Bladder microvascular endothelial cell (primary cell): ENCODE measurements around the gene FBN1. TPM values are rescaled to one million over a fixed set of nuclear protein-coding genes. Genes with fewer than 3 reads are reported as not detected.

Experiments used
- total RNA-seq: library from RNA; depleted of rRNA; stranded (reverse); fragments of >200 nt; gene quantifications from 2 replicates; pipeline ENCODE4 v1.2.3, GENCODE V29; 2014

Gene FBN1
- total RNA-seq = 88.4 and 123 TPM in 2 replicates

DNA sequence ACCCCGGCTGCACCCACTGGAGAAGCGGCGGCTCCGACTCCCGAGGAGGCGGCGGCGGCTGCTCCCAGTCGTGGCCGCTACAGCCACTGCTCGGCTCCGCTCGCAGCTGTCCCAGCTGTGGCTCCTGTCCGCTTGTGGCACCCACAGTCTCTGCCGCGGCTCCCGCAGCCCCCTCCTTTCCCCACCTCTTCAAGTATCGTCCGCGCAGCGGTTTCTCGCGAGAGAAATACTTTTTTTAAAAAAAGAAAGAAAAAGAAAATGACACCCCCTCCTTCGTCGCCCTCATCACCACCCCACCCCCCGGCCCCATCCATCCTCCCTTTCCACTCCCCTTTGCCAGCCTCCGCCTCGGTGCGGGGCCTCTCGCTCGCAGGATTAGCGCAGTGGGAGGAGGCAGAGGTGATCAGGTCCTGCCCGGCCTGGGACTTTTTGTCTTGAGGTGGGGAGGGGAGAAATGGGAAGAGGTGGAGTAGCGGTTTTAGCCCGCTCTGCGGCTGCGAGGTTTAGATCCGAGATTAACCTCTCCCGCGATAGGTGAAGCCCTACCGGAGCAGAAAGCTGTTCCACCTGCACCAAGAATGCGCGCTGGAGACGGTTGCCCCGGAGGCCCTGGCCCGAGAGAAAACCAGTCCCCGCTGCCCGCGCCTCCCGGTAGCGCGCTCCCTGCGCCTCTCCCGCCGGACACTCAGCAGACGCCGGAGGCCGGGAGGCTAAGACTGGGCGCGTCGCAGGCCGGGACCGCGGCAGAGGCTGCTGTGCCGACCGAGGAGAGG lies at the start of gene FBN1:
Gene FBN1, minus strand, starts transcription at position 152 of the 773 bp plus-strand sequence. CDS start 940 bp downstream, outside the sequence.

Other genes with a start within 250 kb of the FBN1 start
- gene CEP152, start 165.4 kb upstream of the FBN1 start, total RNA-seq = 7.4 and 8.9 TPM in 2 replicates
- 170 and 186 TPM in 2 replicates for gene EID1, start 232.4 kb upstream of the FBN1 start, total RNA-seq